ENCODE measurements around the gene PTPRO.

Gene PTPRO

DNA sequence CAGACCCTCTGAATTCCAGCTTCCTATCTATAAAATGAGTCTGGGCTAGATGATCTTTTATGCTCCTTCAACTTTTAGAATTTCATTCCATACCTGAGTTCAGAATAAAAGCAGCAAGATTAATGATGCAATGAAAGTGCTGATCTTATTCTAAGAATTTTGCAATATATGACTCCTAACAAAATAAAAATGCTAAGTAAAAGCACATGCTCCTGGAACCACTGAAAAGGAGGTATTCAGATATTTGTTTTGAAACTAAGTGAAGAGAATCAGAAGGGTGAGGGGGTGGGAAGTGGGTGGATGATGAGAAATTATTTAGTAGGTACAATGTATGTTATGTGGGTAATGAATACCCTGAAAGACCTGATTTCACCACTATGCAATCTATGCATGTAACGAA is 216.6 kb downstream of the PTPRO start:
- no peak overlapping the region for H3K27ac ChIP-seq (ENCODE audit: low read depth, low read length)
- no peaks in the 10 kb centered on the region for H3F3A ChIP-seq (ENCODE audit: insufficient read depth)
- TF ChIP-seq CTCF (IDR thresholded peaks at IDR 0.05; ENCODE audit: insufficient read depth, low read length, poor library complexity, severe bottlenecking) (no peak), EZH2phosphoT487 (conservative IDR thresholded peaks at IDR 0.05; ENCODE audit: low read length) (no peak)
- no peaks in the 10 kb centered on the region for H3K36me3 ChIP-seq (ENCODE audit: low read length)
- no peaks in the 10 kb centered on the region for H3K9me2 ChIP-seq (replicated peaks; ENCODE audit: insufficient read depth, low read length)
- no peaks in the 10 kb centered on the region for H3K79me2 ChIP-seq (ENCODE audit: insufficient read depth, low read length)
- H4K20me1 ChIP-seq (ENCODE audit: low read depth, low read length): no peaks in the 10 kb centered on the region
- no peak overlapping the region for H3K4me2 ChIP-seq (ENCODE audit: low read depth, low read length, poor library complexity, severe bottlenecking)
- no peaks in the 10 kb centered on the region for H3K9me3 ChIP-seq (ENCODE audit: insufficient read depth, low read length)
- H3K4me3 ChIP-seq (ENCODE audit: insufficient read depth, low read length, poor library complexity, severe bottlenecking): no peak overlapping the region
- no peak overlapping the region for H3K9ac ChIP-seq (ENCODE audit: low read length)
- H2AFZ ChIP-seq (ENCODE audit: low read depth, low read length, severe bottlenecking): no peak overlapping the region
- H3K27me3 ChIP-seq (ENCODE audit: low read length): no peaks in the 10 kb centered on the region

GRCh38 chr12:15540005-15540404 is 217.7 kb downstream of the PTPRO start:
- TF ChIP-seq CTCF (IDR thresholded peaks at IDR 0.05; ENCODE audit: insufficient read depth, low read length, poor library complexity, severe bottlenecking) (no peak), EZH2phosphoT487 (conservative IDR thresholded peaks at IDR 0.05; ENCODE audit: low read length) (no peak)

GRCh38 chr12:15540469-15540872 is 218.2 kb downstream of the PTPRO start:
- H2AFZ ChIP-seq (ENCODE audit: low read depth, low read length, severe bottlenecking): no peak overlapping the region

More at GRCh38 chr12:15540005-15540404, 217.7 kb downstream of the PTPRO start:
- H4K20me1 ChIP-seq (ENCODE audit: low read depth, low read length): no peaks in the 10 kb centered on the region
- H3K36me3 ChIP-seq (ENCODE audit: low read length): no peaks in the 10 kb centered on the region
- no peaks in the 10 kb centered on the region for H3K9me2 ChIP-seq (replicated peaks; ENCODE audit: insufficient read depth, low read length)
- no peak overlapping the region for H2AFZ ChIP-seq (ENCODE audit: low read depth, low read length, severe bottlenecking)
- H3K27ac ChIP-seq (ENCODE audit: low read depth, low read length): no peak overlapping the region
- no peaks in the 10 kb centered on the region for H3K79me2 ChIP-seq (ENCODE audit: insufficient read depth, low read length)
- H3K9ac ChIP-seq (ENCODE audit: low read length): no peak overlapping the region
- H3K4me2 ChIP-seq (ENCODE audit: low read depth, low read length, poor library complexity, severe bottlenecking): no peak overlapping the region
- no peaks in the 10 kb centered on the region for H3F3A ChIP-seq (ENCODE audit: insufficient read depth)
- no peak overlapping the region for H3K4me3 ChIP-seq (ENCODE audit: insufficient read depth, low read length, poor library complexity, severe bottlenecking)
- H3K27me3 ChIP-seq (ENCODE audit: low read length): no peaks in the 10 kb centered on the region
- no peaks in the 10 kb centered on the region for H3K9me3 ChIP-seq (ENCODE audit: insufficient read depth, low read length)

More at GRCh38 chr12:15540469-15540872, 218.2 kb downstream of the PTPRO start:
- Histone ChIP-seq H3F3A (ENCODE audit: insufficient read depth) (no peaks in the 10 kb centered on the region), H3K4me3 (ENCODE audit: insufficient read depth, low read length, poor library complexity, severe bottlenecking) (no peak overlapping the region), H3K9me2 (replicated peaks; ENCODE audit: insufficient read depth, low read length) (no peaks in the 10 kb centered on the region), H3K27ac (ENCODE audit: low read depth, low read length) (no peak overlapping the region), H3K9me3 (ENCODE audit: insufficient read depth, low read length) (no peaks in the 10 kb centered on the region), H4K20me1 (ENCODE audit: low read depth, low read length) (no peaks in the 10 kb centered on the region), H3K79me2 (ENCODE audit: insufficient read depth, low read length) (no peaks in the 10 kb centered on the region), H3K27me3 (ENCODE audit: low read length) (no peaks in the 10 kb centered on the region), H3K4me2 (ENCODE audit: low read depth, low read length, poor library complexity, severe bottlenecking) (no peak overlapping the region), H3K9ac (ENCODE audit: low read length) (no peak overlapping the region), H3K36me3 (ENCODE audit: low read length) (no peaks in the 10 kb centered on the region)
- TF ChIP-seq CTCF (IDR thresholded peaks at IDR 0.05; ENCODE audit: insufficient read depth, low read length, poor library complexity, severe bottlenecking) (no peak), EZH2phosphoT487 (conservative IDR thresholded peaks at IDR 0.05; ENCODE audit: low read length) (no peak)
